Choroid plexus epithelial cell (primary cell): ENCODE measurements around the gene FAM20A.

ENCODE experiments used
- DNase-seq: peaks from one replicate; pipeline ENCODE4 v3.0.0-alpha.2; 2010; ENCODE audit warnings: low read depth
- H3K4me3 ChIP-seq: 2 replicates; pipeline ENCODE4 v1.5.1; 2011; ENCODE audit warnings: low read depth, mild to moderate bottlenecking, control low read depth, low read length, moderate library complexity
- CTCF ChIP-seq: conservative IDR thresholded peaks from 2 replicates; pipeline ENCODE4 v1.5.1; 2011; ENCODE audit warnings: low read depth, mild to moderate bottlenecking, control low read depth, inconsistent platforms, low read length, moderate library complexity

FAM20A gene

DNA sequence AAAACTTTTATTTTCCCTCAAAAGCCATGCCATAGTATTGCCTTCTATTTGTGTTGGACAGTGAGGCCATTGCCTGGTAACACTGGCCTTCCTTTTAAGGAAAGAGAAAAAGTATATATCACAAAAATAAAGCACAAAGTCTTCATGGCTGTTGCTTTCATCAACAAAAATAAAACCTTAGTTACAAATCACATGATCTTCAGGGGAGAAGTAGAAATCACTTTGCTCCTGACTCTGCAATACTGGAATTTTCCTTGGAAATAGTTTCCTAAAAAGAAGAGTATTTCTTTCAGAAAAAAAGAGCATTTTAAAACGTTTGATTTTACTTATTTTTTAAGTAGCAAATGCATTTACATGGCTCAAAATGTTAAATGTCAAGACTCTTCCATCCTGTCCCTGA is 41.9 kb downstream of the FAM20A start:
- no peak for TF ChIP-seq CTCF
- no peak for DNase-seq
- no peak overlapping the region for H3K4me3 ChIP-seq

- DNase-seq = no peak
- no peak for TF ChIP-seq CTCF
These were observed 44.6 kb downstream of the FAM20A start for GRCh38 chr17:68556551-68556950.

GRCh38 chr17:68544111-68544915 is 56.9 kb downstream of the FAM20A start:
- TF ChIP-seq CTCF = no peak
- H3K4me3 ChIP-seq = no peak overlapping the region
- DNase-seq = no peak

More at GRCh38 chr17:68556551-68556950, 44.6 kb downstream of the FAM20A start:
- H3K4me3 ChIP-seq = no peak overlapping the region

GRCh38 chr17:68542698-68543463 is 58.3 kb downstream of the FAM20A start:
- DNase-seq = no peak
- no peak overlapping the region for H3K4me3 ChIP-seq
- TF ChIP-seq CTCF = no peak

DNA sequence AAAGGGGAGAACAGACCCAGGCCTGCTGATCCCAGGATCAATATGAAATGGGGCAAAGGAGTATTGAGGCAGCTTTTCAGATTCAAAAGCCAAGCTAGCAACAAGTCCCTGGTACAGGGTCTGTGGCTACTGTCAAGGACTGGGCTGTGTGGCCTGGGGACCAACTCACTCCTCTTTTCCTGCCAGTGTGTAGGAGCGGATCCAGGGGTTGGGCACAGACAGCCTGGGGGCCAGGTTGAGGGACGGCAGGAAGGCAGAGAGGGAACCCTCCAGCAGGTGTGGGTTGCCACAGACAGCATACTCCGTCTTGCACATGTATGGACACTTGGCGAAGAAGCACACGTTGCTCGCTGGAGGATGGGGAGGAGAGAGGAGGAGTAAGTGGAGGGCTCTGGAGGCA is 59.4 kb downstream of the FAM20A start:
- no peak overlapping the region for H3K4me3 ChIP-seq
- no peak for TF ChIP-seq CTCF
- no peak for DNase-seq

- TF ChIP-seq CTCF = no peak
- no peak for DNase-seq
These were observed 60.2 kb downstream of the FAM20A start for GRCh38 chr17:68540981-68541380.

More at GRCh38 chr17:68540981-68541380, 60.2 kb downstream of the FAM20A start:
- no peak overlapping the region for H3K4me3 ChIP-seq
